ENCODE data around the gene ZNF541.

The ZNF541 gene

GRCh38 chr19:47544075-47544474 lies 28.9 kb downstream of the ZNF541 start:
- Histone ChIP-seq H3K4me3 (ENCODE audit: low read length) (no peak overlapping the region), H3K18ac (ENCODE audit: low read length) (no peak overlapping the region), H3K79me1 (ENCODE audit: low read length) (no peaks in the 10 kb centered on the region), H2BK15ac (replicated peaks; ENCODE audit: low read depth) (no peak overlapping the region), H2BK120ac (ENCODE audit: low read depth, low read length) (no peak overlapping the region), H3K56ac (ENCODE audit: low read length) (no peak overlapping the region), H3K4me1 (ENCODE audit: control insufficient read depth, low read depth, low read length) (no peaks in the 10 kb centered on the region), H3K27ac (ENCODE audit: low read depth, low read length) (no peak overlapping the region), H4K5ac (ENCODE audit: low read length) (no peak overlapping the region), H3K9ac (ENCODE audit: low read length) (no peak overlapping the region), H3K27me3 (ENCODE audit: insufficient read depth, low read length, poor library complexity) (no peaks in the 10 kb centered on the region), H2AK5ac (ENCODE audit: low read length) (no peak overlapping the region), H3K4me2 (ENCODE audit: low read length) (no peak overlapping the region), H3K23ac (ENCODE audit: low read length) (no peak overlapping the region), H2BK5ac (ENCODE audit: low read length) (no peak overlapping the region), H3K4ac (ENCODE audit: low read depth, low read length) (peak overlapping the region; percentile 19), H3K36me3 (ENCODE audit: control insufficient read depth, insufficient read depth, low read length) (no peaks in the 10 kb centered on the region), H3K79me2 (ENCODE audit: control insufficient read depth, insufficient read depth, low read length) (no peaks in the 10 kb centered on the region), H4K8ac (ENCODE audit: low read depth, low read length) (no peak overlapping the region)
- WGBS (ENCODE audit: extremely low coverage, insufficient coverage, low lambda C conversion rate): no CpG with 5 or more reads among the region's 18 CpGs
- DNase-seq: no peak

DNA sequence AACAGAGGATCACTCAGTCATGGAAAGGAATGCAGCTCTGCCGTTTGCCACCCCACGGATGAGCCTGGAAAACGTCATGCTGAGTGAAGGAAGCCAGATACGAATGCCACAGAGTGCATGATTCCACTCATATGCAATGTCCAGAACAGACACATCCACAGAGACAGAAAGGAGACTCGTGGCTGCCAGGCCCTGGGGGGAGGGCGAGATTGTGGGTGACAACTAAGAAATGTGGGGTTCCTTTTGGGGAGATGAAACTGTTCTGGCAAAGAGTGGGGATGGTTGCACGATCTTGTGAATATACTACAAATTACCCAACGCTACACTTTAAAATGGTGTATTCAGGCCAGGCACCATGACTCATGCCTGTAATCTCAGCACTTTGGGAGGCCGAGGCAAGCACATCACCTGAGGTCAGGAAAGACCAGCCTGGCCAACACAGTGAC lies 30.9 kb downstream of the ZNF541 start:
- H3K9ac ChIP-seq (ENCODE audit: low read length): no peak overlapping the region
- H3K27ac ChIP-seq (ENCODE audit: low read depth, low read length): no peak overlapping the region
- no peak overlapping the region for H3K23ac ChIP-seq (ENCODE audit: low read length)
- no peaks in the 10 kb centered on the region for H3K36me3 ChIP-seq (ENCODE audit: control insufficient read depth, insufficient read depth, low read length)
- H3K4me2 ChIP-seq (ENCODE audit: low read length): no peak overlapping the region
- no peak overlapping the region for H3K4ac ChIP-seq (ENCODE audit: low read depth, low read length)
- H3K79me1 ChIP-seq (ENCODE audit: low read length): no peaks in the 10 kb centered on the region
- no peak overlapping the region for H2BK120ac ChIP-seq (ENCODE audit: low read depth, low read length)
- no CpG with 5 or more reads among the region's 9 CpGs for WGBS (ENCODE audit: extremely low coverage, insufficient coverage, low lambda C conversion rate)
- H3K79me2 ChIP-seq (ENCODE audit: control insufficient read depth, insufficient read depth, low read length): no peaks in the 10 kb centered on the region
- DNase-seq: no peak
- no peak overlapping the region for H2BK5ac ChIP-seq (ENCODE audit: low read length)
- H4K5ac ChIP-seq (ENCODE audit: low read length): no peak overlapping the region
- H3K4me3 ChIP-seq (ENCODE audit: low read length): no peak overlapping the region
- no peak overlapping the region for H2BK15ac ChIP-seq (replicated peaks; ENCODE audit: low read depth)
- H2AK5ac ChIP-seq (ENCODE audit: low read length): no peak overlapping the region
- no peaks in the 10 kb centered on the region for H3K4me1 ChIP-seq (ENCODE audit: control insufficient read depth, low read depth, low read length)
- peak overlapping the region; percentile 34 for H3K56ac ChIP-seq (ENCODE audit: low read length)
- H3K18ac ChIP-seq (ENCODE audit: low read length): no peak overlapping the region
- H3K27me3 ChIP-seq (ENCODE audit: insufficient read depth, low read length, poor library complexity): no peaks in the 10 kb centered on the region
- H4K8ac ChIP-seq (ENCODE audit: low read depth, low read length): no peak overlapping the region

GRCh38 chr19:47541518-47541917 lies 31.4 kb downstream of the ZNF541 start:
- no peak overlapping the region for H2BK120ac ChIP-seq (ENCODE audit: low read depth, low read length)
- no peak overlapping the region for H3K4me3 ChIP-seq (ENCODE audit: low read length)
- no peak overlapping the region for H3K56ac ChIP-seq (ENCODE audit: low read length)
- H3K23ac ChIP-seq (ENCODE audit: low read length): no peak overlapping the region
- H3K4me2 ChIP-seq (ENCODE audit: low read length): no peak overlapping the region
- no peaks in the 10 kb centered on the region for H3K79me1 ChIP-seq (ENCODE audit: low read length)
- no peaks in the 10 kb centered on the region for H3K27me3 ChIP-seq (ENCODE audit: insufficient read depth, low read length, poor library complexity)
- H3K4me1 ChIP-seq (ENCODE audit: control insufficient read depth, low read depth, low read length): no peaks in the 10 kb centered on the region
- H4K8ac ChIP-seq (ENCODE audit: low read depth, low read length): no peak overlapping the region
- no peak overlapping the region for H3K4ac ChIP-seq (ENCODE audit: low read depth, low read length)
- no CpG with 5 or more reads among the region's 6 CpGs for WGBS (ENCODE audit: extremely low coverage, insufficient coverage, low lambda C conversion rate)
- H2AK5ac ChIP-seq (ENCODE audit: low read length): no peak overlapping the region
- DNase-seq: no peak
- no peaks in the 10 kb centered on the region for H3K36me3 ChIP-seq (ENCODE audit: control insufficient read depth, insufficient read depth, low read length)
- no peak overlapping the region for H2BK15ac ChIP-seq (replicated peaks; ENCODE audit: low read depth)
- H2BK5ac ChIP-seq (ENCODE audit: low read length): no peak overlapping the region
- no peaks in the 10 kb centered on the region for H3K79me2 ChIP-seq (ENCODE audit: control insufficient read depth, insufficient read depth, low read length)
- H3K18ac ChIP-seq (ENCODE audit: low read length): no peak overlapping the region
- no peak overlapping the region for H3K9ac ChIP-seq (ENCODE audit: low read length)
- no peak overlapping the region for H3K27ac ChIP-seq (ENCODE audit: low read depth, low read length)
- H4K5ac ChIP-seq (ENCODE audit: low read length): no peak overlapping the region

GRCh38 chr19:47540748-47541147 lies 32.2 kb downstream of the ZNF541 start:
- Histone ChIP-seq H3K79me1 (ENCODE audit: low read length) (no peaks in the 10 kb centered on the region), H2BK15ac (replicated peaks; ENCODE audit: low read depth) (no peak overlapping the region), H3K56ac (ENCODE audit: low read length) (no peak overlapping the region), H3K9ac (ENCODE audit: low read length) (no peak overlapping the region), H4K8ac (ENCODE audit: low read depth, low read length) (no peak overlapping the region), H3K79me2 (ENCODE audit: control insufficient read depth, insufficient read depth, low read length) (no peaks in the 10 kb centered on the region), H3K18ac (ENCODE audit: low read length) (no peak overlapping the region), H3K4ac (ENCODE audit: low read depth, low read length) (no peak overlapping the region), H3K4me3 (ENCODE audit: low read length) (no peak overlapping the region), H2BK5ac (ENCODE audit: low read length) (no peak overlapping the region), H2AK5ac (ENCODE audit: low read length) (no peak overlapping the region), H4K5ac (ENCODE audit: low read length) (no peak overlapping the region), H3K4me2 (ENCODE audit: low read length) (no peak overlapping the region), H3K23ac (ENCODE audit: low read length) (no peak overlapping the region), H3K4me1 (ENCODE audit: control insufficient read depth, low read depth, low read length) (no peaks in the 10 kb centered on the region), H3K27me3 (ENCODE audit: insufficient read depth, low read length, poor library complexity) (no peaks in the 10 kb centered on the region), H3K27ac (ENCODE audit: low read depth, low read length) (no peak overlapping the region), H3K36me3 (ENCODE audit: control insufficient read depth, insufficient read depth, low read length) (no peaks in the 10 kb centered on the region), H2BK120ac (ENCODE audit: low read depth, low read length) (no peak overlapping the region)
- peak; percentile 64 for DNase-seq
- WGBS (ENCODE audit: extremely low coverage, insufficient coverage, low lambda C conversion rate): no CpG with 5 or more reads among the region's 4 CpGs

GRCh38 chr19:47539747-47540311 lies 33.1 kb downstream of the ZNF541 start:
- Histone ChIP-seq H3K79me2 (ENCODE audit: control insufficient read depth, insufficient read depth, low read length) (no peaks in the 10 kb centered on the region), H3K56ac (ENCODE audit: low read length) (no peak overlapping the region), H3K27ac (ENCODE audit: low read depth, low read length) (no peak overlapping the region), H4K8ac (ENCODE audit: low read depth, low read length) (no peak overlapping the region), H3K4me1 (ENCODE audit: control insufficient read depth, low read depth, low read length) (no peaks in the 10 kb centered on the region), H3K18ac (ENCODE audit: low read length) (no peak overlapping the region), H2AK5ac (ENCODE audit: low read length) (no peak overlapping the region), H2BK15ac (replicated peaks; ENCODE audit: low read depth) (no peak overlapping the region), H3K4me2 (ENCODE audit: low read length) (no peak overlapping the region), H2BK120ac (ENCODE audit: low read depth, low read length) (no peak overlapping the region), H3K4me3 (ENCODE audit: low read length) (no peak overlapping the region), H3K27me3 (ENCODE audit: insufficient read depth, low read length, poor library complexity) (no peaks in the 10 kb centered on the region), H3K36me3 (ENCODE audit: control insufficient read depth, insufficient read depth, low read length) (no peaks in the 10 kb centered on the region), H3K9ac (ENCODE audit: low read length) (no peak overlapping the region), H4K5ac (ENCODE audit: low read length) (no peak overlapping the region), H3K23ac (ENCODE audit: low read length) (no peak overlapping the region), H3K79me1 (ENCODE audit: low read length) (no peaks in the 10 kb centered on the region), H2BK5ac (ENCODE audit: low read length) (no peak overlapping the region), H3K4ac (ENCODE audit: low read depth, low read length) (no peak overlapping the region)
- no peak for DNase-seq
- WGBS (ENCODE audit: extremely low coverage, insufficient coverage, low lambda C conversion rate): no CpG with 5 or more reads among the region's 12 CpGs

GRCh38 chr19:47538812-47539211 lies 34.1 kb downstream of the ZNF541 start:
- H3K18ac ChIP-seq (ENCODE audit: low read length): no peak overlapping the region
- H3K9ac ChIP-seq (ENCODE audit: low read length): no peak overlapping the region
- no peaks in the 10 kb centered on the region for H3K4me1 ChIP-seq (ENCODE audit: control insufficient read depth, low read depth, low read length)
- H3K4ac ChIP-seq (ENCODE audit: low read depth, low read length): no peak overlapping the region
- no CpG with 5 or more reads among the region's 5 CpGs for WGBS (ENCODE audit: extremely low coverage, insufficient coverage, low lambda C conversion rate)
- H2BK120ac ChIP-seq (ENCODE audit: low read depth, low read length): no peak overlapping the region
- no peak overlapping the region for H3K23ac ChIP-seq (ENCODE audit: low read length)
- H4K8ac ChIP-seq (ENCODE audit: low read depth, low read length): no peak overlapping the region
- H3K27ac ChIP-seq (ENCODE audit: low read depth, low read length): no peak overlapping the region
- no peak for DNase-seq
- no peak overlapping the region for H2BK15ac ChIP-seq (replicated peaks; ENCODE audit: low read depth)
- no peaks in the 10 kb centered on the region for H3K36me3 ChIP-seq (ENCODE audit: control insufficient read depth, insufficient read depth, low read length)
- H3K79me1 ChIP-seq (ENCODE audit: low read length): no peaks in the 10 kb centered on the region
- H2AK5ac ChIP-seq (ENCODE audit: low read length): no peak overlapping the region
- no peak overlapping the region for H4K5ac ChIP-seq (ENCODE audit: low read length)
- no peak overlapping the region for H3K56ac ChIP-seq (ENCODE audit: low read length)
- no peaks in the 10 kb centered on the region for H3K79me2 ChIP-seq (ENCODE audit: control insufficient read depth, insufficient read depth, low read length)
- no peak overlapping the region for H3K4me2 ChIP-seq (ENCODE audit: low read length)
- H2BK5ac ChIP-seq (ENCODE audit: low read length): no peak overlapping the region
- no peak overlapping the region for H3K4me3 ChIP-seq (ENCODE audit: low read length)
- no peaks in the 10 kb centered on the region for H3K27me3 ChIP-seq (ENCODE audit: insufficient read depth, low read length, poor library complexity)

Data from mesendoderm (in vitro differentiated cells).